ENCODE data around the gene RELL1.

DNA sequence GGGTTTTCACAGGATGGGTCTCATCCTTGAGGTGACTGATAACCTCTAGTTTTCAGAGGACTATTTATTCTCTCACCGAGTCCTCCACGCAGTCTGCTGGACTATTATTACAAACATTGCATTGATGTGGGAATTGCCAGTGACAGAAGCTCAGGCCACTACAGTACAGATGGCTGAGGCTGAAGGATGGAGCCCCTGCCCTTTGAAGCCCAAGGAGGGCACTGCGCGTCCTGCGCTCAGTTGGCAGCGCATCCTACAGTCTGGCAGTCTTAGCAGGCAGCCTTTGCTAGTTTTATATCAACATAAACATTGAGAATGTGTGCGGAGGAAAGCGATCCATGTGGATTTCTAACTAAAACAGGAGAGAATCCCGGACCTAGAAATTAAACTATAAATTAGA is 1.5 kb upstream of the RELL1 start:
- TF ChIP-seq POLR2A (IDR thresholded peaks at IDR 0.05; ENCODE audit: low read depth, low read length) (no peak), POLR2AphosphoS5 (IDR thresholded peaks at IDR 0.05; ENCODE audit: low read depth, low read length) (no peak), TAF1 (IDR thresholded peaks at IDR 0.05; ENCODE audit: borderline replicate concordance, low read depth, low read length) (no peak)

Measured in GM12892 (cell line).